ENCODE data around the gene CCDC148.

Gene CCDC148

DNA sequence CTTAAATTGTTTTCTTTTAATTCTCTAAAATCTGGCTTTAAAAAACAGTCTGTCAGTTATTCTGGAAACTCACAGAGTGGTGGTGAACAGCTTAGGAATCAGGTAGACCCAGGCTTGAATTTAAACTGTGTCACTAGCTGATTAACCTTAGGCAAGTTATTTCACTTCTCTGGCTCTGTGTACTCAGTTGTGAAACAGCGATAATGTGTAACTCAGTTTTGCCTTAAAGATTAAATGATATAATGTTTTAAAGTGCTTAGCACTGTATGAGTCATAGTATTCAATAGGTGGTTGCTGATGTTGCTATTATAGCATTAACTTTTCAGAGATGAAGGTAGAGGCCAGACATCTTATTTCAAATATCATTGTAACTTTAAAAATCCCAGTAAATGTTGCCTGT is 40.9 kb upstream of the CCDC148 start:
- Histone ChIP-seq H3K4me1 (ENCODE audit: insufficient read depth, poor library complexity, severe bottlenecking) (peaks cover 29% of the 10 kb centered on the region), H3K27me3 (ENCODE audit: insufficient read depth, poor library complexity, severe bottlenecking) (no peaks in the 10 kb centered on the region), H3K9me3 (ENCODE audit: severe bottlenecking) (no peaks in the 10 kb centered on the region), H3K27ac (ENCODE audit: poor library complexity, severe bottlenecking) (peak overlapping the region; percentile 40), H3K4me3 (ENCODE audit: severe bottlenecking) (no peak overlapping the region), H3K36me3 (ENCODE audit: low read depth) (no peaks in the 10 kb centered on the region)
- DNase-seq (ENCODE audit: low spot score) (no peak), ATAC-seq (ENCODE audit: low read depth) (peak; percentile 95)
- TF ChIP-seq, protein P1, sequence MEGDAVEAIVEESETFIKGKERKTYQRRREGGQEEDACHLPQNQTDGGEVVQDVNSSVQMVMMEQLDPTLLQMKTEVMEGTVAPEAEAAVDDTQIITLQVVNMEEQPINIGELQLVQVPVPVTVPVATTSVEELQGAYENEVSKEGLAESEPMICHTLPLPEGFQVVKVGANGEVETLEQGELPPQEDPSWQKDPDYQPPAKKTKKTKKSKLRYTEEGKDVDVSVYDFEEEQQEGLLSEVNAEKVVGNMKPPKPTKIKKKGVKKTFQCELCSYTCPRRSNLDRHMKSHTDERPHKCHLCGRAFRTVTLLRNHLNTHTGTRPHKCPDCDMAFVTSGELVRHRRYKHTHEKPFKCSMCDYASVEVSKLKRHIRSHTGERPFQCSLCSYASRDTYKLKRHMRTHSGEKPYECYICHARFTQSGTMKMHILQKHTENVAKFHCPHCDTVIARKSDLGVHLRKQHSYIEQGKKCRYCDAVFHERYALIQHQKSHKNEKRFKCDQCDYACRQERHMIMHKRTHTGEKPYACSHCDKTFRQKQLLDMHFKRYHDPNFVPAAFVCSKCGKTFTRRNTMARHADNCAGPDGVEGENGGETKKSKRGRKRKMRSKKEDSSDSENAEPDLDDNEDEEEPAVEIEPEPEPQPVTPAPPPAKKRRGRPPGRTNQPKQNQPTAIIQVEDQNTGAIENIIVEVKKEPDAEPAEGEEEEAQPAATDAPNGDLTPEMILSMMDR (IDR thresholded peaks at IDR 0.05; ENCODE audit: poor library complexity, severe bottlenecking) = no peak

DNA sequence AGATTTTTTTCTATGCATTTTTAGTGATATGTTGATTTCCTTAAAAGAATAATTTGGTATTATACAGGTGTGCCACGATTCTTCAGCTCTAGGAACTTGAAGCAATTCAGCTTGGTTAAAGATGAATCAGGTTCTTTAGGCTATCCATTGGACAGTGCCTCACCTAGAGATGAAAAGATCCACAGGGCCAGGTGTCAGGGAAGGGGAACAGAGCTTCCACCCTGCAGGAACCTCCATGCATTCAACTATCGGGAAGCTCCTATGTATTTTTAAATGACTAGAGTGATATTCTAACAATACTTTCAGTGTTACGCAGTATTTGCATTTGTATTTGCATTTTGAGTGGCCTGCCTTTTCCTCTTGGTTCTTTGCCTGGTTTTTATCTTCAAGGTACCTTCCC is 40.4 kb upstream of the CCDC148 start:
- Histone ChIP-seq H3K36me3 (ENCODE audit: low read depth) (no peaks in the 10 kb centered on the region), H3K4me1 (ENCODE audit: insufficient read depth, poor library complexity, severe bottlenecking) (peaks cover 29% of the 10 kb centered on the region), H3K9me3 (ENCODE audit: severe bottlenecking) (no peaks in the 10 kb centered on the region), H3K27ac (ENCODE audit: poor library complexity, severe bottlenecking) (peak overlapping the region; percentile 40), H3K27me3 (ENCODE audit: insufficient read depth, poor library complexity, severe bottlenecking) (no peaks in the 10 kb centered on the region), H3K4me3 (ENCODE audit: severe bottlenecking) (no peak overlapping the region)
- ATAC-seq (ENCODE audit: low read depth) (0 out of 3 replicates have a peak, but pooled peaks have one; percentile 31), DNase-seq (ENCODE audit: low spot score) (no peak)
- TF ChIP-seq, protein P1 (IDR thresholded peaks at IDR 0.05; ENCODE audit: poor library complexity, severe bottlenecking) = no peak

DNA sequence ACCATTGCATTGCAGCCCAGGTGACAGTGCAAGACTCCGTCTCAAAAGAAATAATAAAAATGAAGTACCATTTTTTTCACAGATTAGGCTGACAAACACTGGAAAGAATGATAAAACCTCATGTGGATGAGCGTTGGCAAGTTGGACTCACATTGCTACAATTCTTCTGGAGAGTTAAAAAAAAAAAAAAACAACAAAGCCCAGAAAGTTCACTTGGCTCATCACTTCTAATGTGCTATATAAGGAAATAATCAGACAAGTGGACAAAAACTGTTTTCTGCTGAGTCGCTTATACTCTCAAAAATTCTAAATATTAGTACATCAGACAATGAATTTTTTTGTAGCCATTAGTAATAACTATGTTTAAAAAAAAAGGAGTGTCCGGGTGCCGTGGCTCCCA is 38.6 kb upstream of the CCDC148 start:
- Histone ChIP-seq H3K27me3 (ENCODE audit: insufficient read depth, poor library complexity, severe bottlenecking) (no peaks in the 10 kb centered on the region), H3K4me1 (ENCODE audit: insufficient read depth, poor library complexity, severe bottlenecking) (peaks cover 29% of the 10 kb centered on the region), H3K36me3 (ENCODE audit: low read depth) (no peaks in the 10 kb centered on the region), H3K9me3 (ENCODE audit: severe bottlenecking) (no peaks in the 10 kb centered on the region), H3K27ac (ENCODE audit: poor library complexity, severe bottlenecking) (no peak overlapping the region), H3K4me3 (ENCODE audit: severe bottlenecking) (no peak overlapping the region)
- DNase-seq (ENCODE audit: low spot score) (no peak), ATAC-seq (ENCODE audit: low read depth) (no peak)
- TF ChIP-seq, protein P1 (IDR thresholded peaks at IDR 0.05; ENCODE audit: poor library complexity, severe bottlenecking) = no peak

DNA sequence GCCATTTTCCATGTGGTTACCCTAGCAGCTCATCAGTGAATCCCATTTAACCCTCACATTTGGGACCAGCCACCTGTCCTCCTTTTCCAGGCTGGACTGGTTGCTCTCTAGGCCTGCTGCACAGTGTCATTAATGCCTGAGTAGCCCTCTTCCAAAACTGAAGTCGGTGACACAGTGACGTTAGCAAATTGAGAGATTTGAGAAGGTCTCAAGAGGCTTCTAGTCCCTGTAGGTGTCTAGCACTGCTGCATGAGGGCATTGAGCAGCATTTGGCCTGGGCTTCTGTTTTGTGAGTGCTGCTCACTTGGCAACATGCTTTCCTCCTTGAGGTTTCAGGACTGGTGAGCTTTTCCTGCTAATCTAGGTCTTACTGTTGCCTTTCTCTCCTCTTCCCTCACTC is 36.9 kb upstream of the CCDC148 start:
- no peak for DNase-seq (ENCODE audit: low spot score)
- no peak for ATAC-seq (ENCODE audit: low read depth)

DNA sequence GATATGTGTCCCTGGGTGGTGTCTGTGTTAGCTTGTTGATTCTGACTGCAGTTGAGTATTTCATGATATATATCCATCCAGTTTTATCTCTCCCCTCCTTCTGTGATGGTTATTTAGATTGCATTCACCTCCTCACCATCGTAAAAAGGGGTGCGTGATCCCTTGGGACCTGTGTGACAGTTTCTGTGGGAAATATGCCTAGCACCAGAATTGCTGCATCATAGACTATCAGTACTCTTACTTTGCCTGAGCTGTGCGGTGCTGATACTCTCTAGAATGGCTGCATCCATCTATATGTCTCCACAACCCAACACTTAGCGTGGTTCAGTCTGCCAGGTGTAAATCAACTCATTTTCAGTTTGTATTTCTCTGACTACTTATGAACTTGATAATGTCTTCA is 34.5 kb upstream of the CCDC148 start:
- peaks cover 20% of the 10 kb centered on the region for H3K4me1 ChIP-seq (ENCODE audit: insufficient read depth, poor library complexity, severe bottlenecking)
- TF ChIP-seq, protein P1 (IDR thresholded peaks at IDR 0.05; ENCODE audit: poor library complexity, severe bottlenecking) = no peak

More for the DNA sequence above, 36.9 kb upstream of the CCDC148 start:
- Histone ChIP-seq H3K4me1 (ENCODE audit: insufficient read depth, poor library complexity, severe bottlenecking) (peaks cover 29% of the 10 kb centered on the region), H3K27ac (ENCODE audit: poor library complexity, severe bottlenecking) (no peak overlapping the region), H3K9me3 (ENCODE audit: severe bottlenecking) (no peaks in the 10 kb centered on the region), H3K27me3 (ENCODE audit: insufficient read depth, poor library complexity, severe bottlenecking) (no peaks in the 10 kb centered on the region), H3K4me3 (ENCODE audit: severe bottlenecking) (no peak overlapping the region), H3K36me3 (ENCODE audit: low read depth) (no peaks in the 10 kb centered on the region)
- TF ChIP-seq, protein P1 (IDR thresholded peaks at IDR 0.05; ENCODE audit: poor library complexity, severe bottlenecking) = no peak

More for the DNA sequence above, 34.5 kb upstream of the CCDC148 start:
- H3K9me3 ChIP-seq (ENCODE audit: severe bottlenecking) = no peaks in the 10 kb centered on the region
- ATAC-seq (ENCODE audit: low read depth) (no peak), DNase-seq (ENCODE audit: low spot score) (no peak)
- H3K27me3 ChIP-seq (ENCODE audit: insufficient read depth, poor library complexity, severe bottlenecking) = no peaks in the 10 kb centered on the region
- H3K36me3 ChIP-seq (ENCODE audit: low read depth) = no peaks in the 10 kb centered on the region
- H3K27ac ChIP-seq (ENCODE audit: poor library complexity, severe bottlenecking) = no peak overlapping the region
- no peak overlapping the region for H3K4me3 ChIP-seq (ENCODE audit: severe bottlenecking)
